Measurements from ENCODE around the gene HCN2. TPM values are rescaled to one million over a fixed set of nuclear protein-coding genes. Genes with fewer than 3 reads are reported as not detected.

Gene HCN2
- total RNA-seq, 2 experiments from 2014 or later: 0.48 to 0.53 TPM

- DNase-seq (peak; percentile 99), ATAC-seq (peak; percentile 87)
- H3K9me3 Mint-ChIP-seq (ENCODE audit: low read depth): no peaks in the 10 kb centered on the region
- peak within 1 kb of the TSS; percentile 95 for H3K27ac Mint-ChIP-seq
- H3K36me3 Mint-ChIP-seq (ENCODE audit: low read depth): peaks cover 6% of the 10 kb centered on the region
- ChIA-PET POLR2A (interaction anchor here (0.6 to 1.0 kb wide), 2 partner anchors 40 to 61 kb away, joined by 3 to 4 read pairs; no protein-coding TSS in a partner anchor), CTCF (interaction anchor here (0.9 to 1.3 kb wide), 3 partner anchors 17 to 62 kb away, joined by 3 to 7 read pairs (median 7); partner anchors contain the start of gene CDC34)
- peak within 1 kb of the TSS; percentile 90 for H3K4me3 Mint-ChIP-seq
- peaks cover 36% of the 10 kb centered on the region for H3K4me1 Mint-ChIP-seq
- H3K27me3 Mint-ChIP-seq: no peaks in the 10 kb centered on the region
- intact Hi-C loops (cut with DNase I, micrococcal nuclease): loop anchor here (1.0 to 5.0 kb wide), 12 partner anchors 28 to 225 kb away; partner anchors contain the start of genes RNF126 (in 2 of the 2), CDC34 (in 1 of the 2), GZMM (in 1 of the 2) and POLRMT (in 1 of the 2)
These were observed 17.4 kb upstream of the HCN2 start, which contains the start of gene BSG for GRCh38 chr19:572140-572742. TSS of gene BSG (plus strand) at chr19:572596. CDS start at chr19:572635, 39 bp downstream.

DNA sequence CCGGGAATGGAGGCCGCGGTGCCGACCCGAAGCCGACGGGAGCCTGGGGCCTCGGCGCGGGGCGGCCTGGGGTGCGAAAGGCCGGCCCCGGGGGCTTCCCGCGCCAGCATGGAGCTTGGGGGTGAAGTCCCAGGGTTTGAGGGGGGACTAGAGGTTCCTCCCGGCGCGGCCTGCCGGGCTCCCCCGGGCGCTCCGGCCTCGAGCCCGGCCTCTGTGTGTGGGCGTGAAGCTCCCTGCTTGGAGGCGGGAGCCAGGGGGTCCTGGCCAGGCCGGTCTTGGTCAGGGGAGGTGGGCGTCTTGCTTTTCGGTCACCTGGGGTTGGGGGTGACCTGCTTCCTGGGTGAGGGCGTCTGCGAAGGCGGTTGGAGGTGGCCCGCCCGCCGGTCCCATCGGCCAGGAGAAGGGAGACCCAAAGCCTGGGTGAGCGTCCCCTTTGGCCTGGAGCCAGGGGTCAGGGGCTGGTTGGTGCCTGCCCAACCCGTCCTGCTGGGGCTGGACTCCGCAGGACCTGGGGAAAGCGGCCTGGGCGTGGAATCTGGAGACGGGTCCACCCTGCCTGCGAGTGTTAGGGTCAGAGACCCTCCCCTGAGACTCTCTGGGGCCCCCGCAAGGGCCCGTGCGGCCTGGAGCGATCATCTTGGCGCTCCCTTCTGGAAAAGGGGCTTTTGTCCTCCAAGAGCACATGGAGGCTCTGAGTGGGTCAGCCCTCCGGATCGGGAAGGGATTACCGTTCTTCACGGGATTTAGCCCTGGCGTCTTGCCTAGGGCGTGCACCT lies 16.8 kb upstream of the HCN2 start:
- Mint-ChIP-seq H3K4me1 (peaks cover 36% of the 10 kb centered on the region), H3K36me3 (ENCODE audit: low read depth) (peaks cover 6% of the 10 kb centered on the region), H3K27ac (peak overlapping the region; percentile 58), H3K4me3 (peak overlapping the region; percentile 90), H3K27me3 (no peaks in the 10 kb centered on the region), H3K9me3 (ENCODE audit: low read depth) (no peaks in the 10 kb centered on the region)
- ChIA-PET POLR2A (interaction anchor here (0.7 kb wide), 1 partner anchor 16 kb away, joined by 3 read pairs; no protein-coding TSS in a partner anchor), CTCF (no interaction called here)
- DNase-seq (peak; percentile 41), ATAC-seq (no peak)
- intact Hi-C loops (cut with DNase I, micrococcal nuclease): loop anchor here (1.0 to 5.0 kb wide), 12 partner anchors 29 to 224 kb away; partner anchors contain the start of genes RNF126 (in 2 of the 2), CDC34 (in 1 of the 2), GZMM (in 1 of the 2) and POLRMT (in 1 of the 2)

GRCh38 chr19:573519-573825 lies 16.2 kb upstream of the HCN2 start:
- POLR2A ChIA-PET: no interaction called here
- Mint-ChIP-seq H3K4me1 (peaks cover 38% of the 10 kb centered on the region), H3K27me3 (no peaks in the 10 kb centered on the region), H3K36me3 (ENCODE audit: low read depth) (peaks cover 6% of the 10 kb centered on the region), H3K9me3 (ENCODE audit: low read depth) (no peaks in the 10 kb centered on the region), H3K27ac (peak overlapping the region; percentile 58), H3K4me3 (peak overlapping the region; percentile 90)
- ATAC-seq: no peak
- DNase-seq: no peak
- intact Hi-C loops (cut with DNase I, micrococcal nuclease): loop anchor here in 1 of 2 experiments (2.0 to 5.0 kb wide), 3 partner anchors 41 to 89 kb away; partner anchors contain the start of gene RNF126
- CTCF ChIA-PET: no interaction called here

GRCh38 chr19:574658-575526 lies 14.8 kb upstream of the HCN2 start:
- Mint-ChIP-seq H3K27me3 (no peaks in the 10 kb centered on the region), H3K4me3 (peak overlapping the region; percentile 90), H3K36me3 (ENCODE audit: low read depth) (peaks cover 6% of the 10 kb centered on the region), H3K27ac (peak overlapping the region; percentile 12), H3K4me1 (peaks cover 36% of the 10 kb centered on the region), H3K9me3 (ENCODE audit: low read depth) (no peaks in the 10 kb centered on the region)
- POLR2A ChIA-PET: interaction anchor here (0.7 kb wide), 1 partner anchor 86 kb away, joined by 3 read pairs; no protein-coding TSS in a partner anchor
- CTCF ChIA-PET: interaction anchor here (0.6 to 1.7 kb wide), 2 partner anchors 9 kb away, joined by 3 to 8 read pairs; no protein-coding TSS in a partner anchor
- DNase-seq: no peak
- ATAC-seq: no peak
- intact Hi-C loops (cut with DNase I, micrococcal nuclease): loop anchor here in 1 of 2 experiments (5.0 kb wide), 1 partner anchor 87 kb away; the partner anchor contains the start of gene RNF126

DNA sequence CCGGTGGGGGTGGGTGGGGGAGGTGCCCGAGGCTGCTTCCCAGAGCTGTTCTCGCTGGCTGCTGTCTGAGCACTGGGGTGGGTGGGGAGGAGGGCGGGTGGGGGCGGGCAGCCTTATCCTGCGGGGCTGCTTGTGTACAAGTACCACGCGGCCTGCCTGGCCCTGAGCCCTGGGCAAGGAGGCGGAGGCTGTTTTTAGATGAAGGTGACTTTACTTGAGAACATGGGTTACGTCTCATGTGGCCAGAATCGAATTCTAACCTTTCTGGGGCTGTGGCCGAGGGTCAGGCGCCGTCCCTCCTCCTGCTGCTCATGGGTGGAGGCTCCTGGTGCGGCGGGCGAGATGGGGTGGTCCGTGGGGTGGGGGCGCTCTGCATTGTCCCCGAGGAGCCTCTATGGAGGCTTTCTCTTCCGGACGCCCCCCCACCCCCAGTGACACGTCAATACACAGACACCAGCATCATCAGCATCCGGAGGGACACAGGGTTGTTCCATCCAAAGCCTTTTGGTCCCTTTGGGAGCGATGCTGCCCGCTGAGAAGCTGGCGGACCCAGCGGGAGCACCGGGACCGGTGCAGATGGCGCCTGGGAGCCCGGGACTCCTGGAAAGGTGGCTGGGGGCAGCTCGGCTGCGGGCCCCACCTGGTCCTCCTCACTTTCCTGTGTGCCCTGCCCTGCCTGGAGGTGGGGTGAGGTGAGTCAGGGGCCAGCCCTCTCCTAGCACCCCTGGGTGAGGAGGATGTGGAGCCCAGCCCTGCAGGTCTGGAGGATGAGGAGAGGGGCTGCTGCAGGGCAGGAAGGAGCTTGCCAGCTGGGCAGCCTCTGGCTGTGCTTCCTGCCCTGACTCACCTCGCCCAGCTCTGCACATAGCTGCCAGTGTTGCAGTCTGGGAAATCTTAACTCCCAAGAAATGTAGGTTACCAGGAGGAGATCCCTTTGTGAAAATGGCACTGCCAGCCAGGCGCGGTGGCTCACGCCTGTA lies 13.9 kb upstream of the HCN2 start:
- Mint-ChIP-seq H3K9me3 (ENCODE audit: low read depth) (no peaks in the 10 kb centered on the region), H3K27ac (no peak overlapping the region), H3K27me3 (no peaks in the 10 kb centered on the region), H3K36me3 (ENCODE audit: low read depth) (peaks cover 6% of the 10 kb centered on the region), H3K4me3 (no peak overlapping the region), H3K4me1 (peaks cover 34% of the 10 kb centered on the region)
- ChIA-PET POLR2A (no interaction called here), CTCF (interaction anchor here (1.7 kb wide), 1 partner anchor 8 kb away, joined by 8 read pairs; no protein-coding TSS in a partner anchor)
- intact Hi-C loops (cut with DNase I, micrococcal nuclease): no loop called here
- ATAC-seq (no peak), DNase-seq (no peak)

GRCh38 chr19:576768-577438 lies 12.8 kb upstream of the HCN2 start:
- Mint-ChIP-seq H3K4me1 (peaks cover 27% of the 10 kb centered on the region), H3K9me3 (ENCODE audit: low read depth) (no peaks in the 10 kb centered on the region), H3K27ac (no peak overlapping the region), H3K36me3 (ENCODE audit: low read depth) (peaks cover 3% of the 10 kb centered on the region), H3K27me3 (no peaks in the 10 kb centered on the region), H3K4me3 (no peak overlapping the region)
- CTCF ChIA-PET: interaction anchor here (0.7 kb wide), 1 partner anchor 262 kb away, joined by 3 read pairs; no protein-coding TSS in a partner anchor
- POLR2A ChIA-PET: no interaction called here
- intact Hi-C loops (cut with DNase I, micrococcal nuclease): no loop called here
- no peak for DNase-seq
- ATAC-seq: no peak

GRCh38 chr19:577439-578392 lies 12.0 kb upstream of the HCN2 start:
- Mint-ChIP-seq H3K27ac (no peak overlapping the region), H3K4me1 (peaks cover 27% of the 10 kb centered on the region), H3K9me3 (ENCODE audit: low read depth) (no peaks in the 10 kb centered on the region), H3K36me3 (ENCODE audit: low read depth) (peaks cover 3% of the 10 kb centered on the region), H3K4me3 (no peak overlapping the region), H3K27me3 (no peaks in the 10 kb centered on the region)
- POLR2A ChIA-PET: no interaction called here
- no peak for ATAC-seq
- no peak for DNase-seq
- intact Hi-C loops (cut with DNase I, micrococcal nuclease): no loop called here
- CTCF ChIA-PET: no interaction called here

DNA sequence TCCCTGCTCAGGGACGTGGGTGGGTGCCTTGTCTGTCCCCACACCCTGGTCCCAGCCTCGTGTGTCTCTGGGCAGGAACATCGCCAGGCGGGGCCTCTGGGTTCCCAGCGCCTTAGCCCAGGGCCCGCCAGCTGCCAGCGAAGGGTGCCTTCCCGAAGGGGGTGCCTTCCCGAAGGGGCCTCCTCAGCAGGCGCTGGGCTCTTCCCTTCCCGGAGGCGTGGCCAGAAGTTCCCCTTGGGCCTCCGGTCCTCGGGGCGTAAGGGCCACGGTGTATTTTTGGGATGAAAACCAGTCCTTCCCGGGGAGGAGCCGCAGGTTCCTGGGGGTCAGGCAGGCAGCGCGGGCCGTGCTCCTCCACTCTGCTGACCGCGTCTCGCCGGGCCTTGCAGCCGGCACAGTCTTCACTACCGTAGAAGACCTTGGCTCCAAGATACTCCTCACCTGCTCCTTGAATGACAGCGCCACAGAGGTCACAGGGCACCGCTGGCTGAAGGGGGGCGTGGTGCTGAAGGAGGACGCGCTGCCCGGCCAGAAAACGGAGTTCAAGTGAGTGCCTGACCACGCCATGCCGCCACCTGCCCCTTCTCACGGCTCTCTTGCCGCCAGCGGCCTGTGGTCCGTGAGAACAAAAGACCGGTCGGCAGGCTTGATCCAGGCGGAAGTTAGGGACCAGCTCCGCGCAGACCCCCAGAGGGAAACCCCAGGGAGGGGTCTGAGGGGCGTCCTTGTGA lies 10.4 kb upstream of the HCN2 start:
- DNase-seq (no peak), ATAC-seq (no peak)
- no peak overlapping the region for H3K4me3 Mint-ChIP-seq
- no peaks in the 10 kb centered on the region for H3K27me3 Mint-ChIP-seq
- H3K4me1 Mint-ChIP-seq: peaks cover 23% of the 10 kb centered on the region
- ChIA-PET POLR2A (interaction anchor here (0.6 kb wide), 1 partner anchor 1599 kb away, joined by 4 read pairs; no protein-coding TSS in a partner anchor), CTCF (no interaction called here)
- intact Hi-C loops (cut with DNase I, micrococcal nuclease): no loop called here
- H3K27ac Mint-ChIP-seq: no peak overlapping the region
- H3K9me3 Mint-ChIP-seq (ENCODE audit: low read depth): no peaks in the 10 kb centered on the region
- H3K36me3 Mint-ChIP-seq (ENCODE audit: low read depth): peaks cover 6% of the 10 kb centered on the region

GRCh38 chr19:579842-580155 lies 9.9 kb upstream of the HCN2 start:
- Mint-ChIP-seq H3K4me1 (peaks cover 18% of the 10 kb centered on the region), H3K27ac (no peak overlapping the region), H3K4me3 (no peak overlapping the region), H3K27me3 (no peaks in the 10 kb centered on the region), H3K36me3 (ENCODE audit: low read depth) (peaks cover 6% of the 10 kb centered on the region), H3K9me3 (ENCODE audit: low read depth) (no peaks in the 10 kb centered on the region)
- POLR2A ChIA-PET: no interaction called here
- CTCF ChIA-PET: no interaction called here
- ATAC-seq (no peak), DNase-seq (no peak)
- intact Hi-C loops (cut with DNase I, micrococcal nuclease): loop anchor here in 1 of 2 experiments (10.0 kb wide), 1 partner anchor 155 kb away; no protein-coding TSS in a partner anchor

Measured in activated CD4-positive, alpha-beta T cell treated with anti-CD3 and anti-CD28 coated beads for 36 hours (primary cell).